GM15510 (cell line): ENCODE results near the gene HBP1.
A peak's percentile ranks its signal among the peaks of the same experiment; 100 is the strongest.

Source experiments
- POLR2A ChIP-seq: IDR thresholded peaks from 3 replicates; pipeline ENCODE4 v1.6.1; 2011; ENCODE audit warnings: borderline replicate concordance; ENCODE audit not compliant: insufficient read length; ENCODE audit errors: extremely low read depth

Gene HBP1

GRCh38 chr7:107150375-107151073 lies 18.3 kb upstream of the HBP1 start:
- TF ChIP-seq POLR2A, result no peak

DNA sequence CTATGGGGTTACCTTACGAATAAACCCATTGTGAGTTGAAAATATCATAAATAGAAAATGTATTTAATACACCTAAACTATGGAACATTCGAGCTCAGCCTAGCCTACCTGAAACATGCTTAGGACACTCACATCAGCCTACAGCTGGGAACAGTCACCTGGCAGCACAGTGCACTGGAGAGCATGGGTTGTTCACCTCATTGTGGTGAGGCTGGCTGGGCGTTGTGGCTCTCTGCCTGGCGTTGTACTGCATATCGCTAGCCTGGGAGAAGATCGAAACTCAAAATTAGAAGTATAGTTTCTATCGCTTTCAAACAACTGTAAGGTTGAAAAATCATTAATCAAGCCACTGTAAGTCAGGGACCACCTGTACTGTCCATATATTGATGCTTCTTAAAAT lies 17.3 kb upstream of the HBP1 start:
- TF ChIP-seq POLR2A, result no peak

DNA sequence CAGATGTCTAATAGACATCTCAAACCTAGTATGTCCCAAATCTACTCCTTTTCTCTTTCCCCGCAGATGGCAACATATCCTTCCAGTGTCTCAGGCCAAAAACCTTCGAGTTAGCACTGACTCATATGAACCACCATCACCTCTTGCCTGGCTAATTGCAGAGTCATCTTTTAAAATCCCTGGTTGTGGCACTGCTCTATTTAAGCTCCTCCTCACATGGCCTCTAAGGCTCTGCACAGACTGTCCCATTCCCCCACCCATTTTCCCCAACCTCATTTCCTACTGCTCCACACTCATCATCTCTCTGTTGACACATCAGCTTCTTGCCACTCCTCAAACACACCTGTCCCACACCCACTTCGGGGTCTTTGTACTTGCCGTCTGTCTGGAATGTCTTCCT lies 16.8 kb upstream of the HBP1 start:
- no peak for TF ChIP-seq POLR2A

- no peak for TF ChIP-seq POLR2A
These were observed 14.0 kb upstream of the HBP1 start for GRCh38 chr7:107154826-107155225.

GRCh38 chr7:107157091-107157490 lies 11.7 kb upstream of the HBP1 start:
- no peak for TF ChIP-seq POLR2A

- TF ChIP-seq POLR2A, result no peak
These were observed 10.8 kb upstream of the HBP1 start for GRCh38 chr7:107158028-107158427.

- no peak for TF ChIP-seq POLR2A
These were observed 8.4 kb upstream of the HBP1 start for GRCh38 chr7:107160389-107160788.

DNA sequence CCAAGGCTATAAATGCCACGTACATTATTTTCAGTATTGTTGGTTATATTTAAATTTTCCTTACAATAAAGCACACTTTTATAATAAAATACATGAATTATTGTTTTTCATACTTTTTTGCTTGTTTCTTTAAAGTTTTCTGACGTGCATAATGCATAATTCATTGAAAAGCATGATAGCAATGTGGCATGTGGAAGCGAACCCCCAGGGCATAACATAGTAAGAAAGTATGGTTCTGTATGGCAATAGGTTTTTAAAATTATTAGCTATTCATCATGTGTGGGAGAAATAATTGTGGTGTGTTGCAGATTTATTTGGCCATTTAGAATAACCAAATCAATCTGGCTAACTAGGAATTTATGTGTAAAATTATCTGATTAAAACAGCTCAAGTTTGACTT lies 7.4 kb upstream of the HBP1 start:
- TF ChIP-seq POLR2A, result no peak

DNA sequence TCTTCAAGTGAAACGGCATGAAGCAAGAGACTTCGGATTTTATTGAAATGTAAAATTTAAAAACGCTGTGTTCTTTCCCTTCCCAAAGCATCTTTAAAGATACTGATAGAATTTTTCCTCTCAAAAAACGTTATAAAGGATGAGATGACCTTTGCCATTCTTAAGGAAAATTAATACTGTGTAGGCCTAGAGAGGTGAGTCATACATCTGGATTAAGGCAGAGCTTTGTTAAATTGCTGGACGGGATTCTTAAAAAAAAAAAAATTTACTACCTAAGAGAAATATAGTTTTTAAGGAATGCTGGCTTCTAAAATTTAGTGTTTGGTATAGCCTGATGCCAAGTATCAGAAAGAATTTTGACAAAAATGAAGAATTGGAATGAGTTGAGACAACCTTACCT lies 6.3 kb upstream of the HBP1 start:
- no peak for TF ChIP-seq POLR2A

GRCh38 chr7:107164092-107164491 lies 4.7 kb upstream of the HBP1 start:
- TF ChIP-seq POLR2A, result no peak

- TF ChIP-seq POLR2A, result no peak
These were observed 3.5 kb upstream of the HBP1 start for GRCh38 chr7:107165341-107165740.

- no peak for TF ChIP-seq POLR2A
These were observed 1.9 kb upstream of the HBP1 start for GRCh38 chr7:107166736-107167426.

DNA sequence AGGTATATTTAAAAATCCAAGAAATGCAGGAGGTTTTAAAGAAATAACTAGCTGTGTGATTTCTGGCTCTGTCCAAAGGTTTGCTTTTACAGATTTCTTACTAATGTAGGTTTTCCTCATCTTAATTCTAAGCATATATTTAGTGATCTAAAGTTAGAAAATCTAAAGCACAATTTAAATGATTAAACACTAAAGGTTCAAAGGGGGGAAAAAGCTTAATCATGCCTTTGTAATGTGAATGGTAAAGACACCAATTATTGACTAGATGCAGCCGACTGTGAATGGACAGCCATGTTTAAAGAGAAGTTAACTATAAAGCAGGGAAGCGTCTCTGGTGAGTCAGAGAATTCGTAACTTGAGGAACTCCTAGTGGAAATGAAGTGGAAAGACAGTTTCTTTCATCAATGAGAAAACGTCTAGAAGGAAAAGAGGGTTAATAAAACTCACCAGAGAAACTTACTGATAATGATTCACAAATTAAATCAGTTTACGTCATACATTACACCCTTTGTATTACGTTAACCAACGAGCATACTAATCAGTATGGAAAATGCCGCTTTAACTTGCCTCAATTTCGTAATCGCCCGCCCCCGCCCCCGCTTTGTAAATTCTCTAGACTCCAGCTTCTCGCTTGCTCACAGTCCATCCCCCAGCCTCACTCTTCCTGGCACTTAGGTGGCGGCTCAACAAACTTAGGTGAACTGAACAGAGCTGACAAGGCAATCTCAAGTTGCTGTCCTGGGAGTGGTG lies 1.1 kb upstream of the HBP1 start:
- no peak for TF ChIP-seq POLR2A

DNA sequence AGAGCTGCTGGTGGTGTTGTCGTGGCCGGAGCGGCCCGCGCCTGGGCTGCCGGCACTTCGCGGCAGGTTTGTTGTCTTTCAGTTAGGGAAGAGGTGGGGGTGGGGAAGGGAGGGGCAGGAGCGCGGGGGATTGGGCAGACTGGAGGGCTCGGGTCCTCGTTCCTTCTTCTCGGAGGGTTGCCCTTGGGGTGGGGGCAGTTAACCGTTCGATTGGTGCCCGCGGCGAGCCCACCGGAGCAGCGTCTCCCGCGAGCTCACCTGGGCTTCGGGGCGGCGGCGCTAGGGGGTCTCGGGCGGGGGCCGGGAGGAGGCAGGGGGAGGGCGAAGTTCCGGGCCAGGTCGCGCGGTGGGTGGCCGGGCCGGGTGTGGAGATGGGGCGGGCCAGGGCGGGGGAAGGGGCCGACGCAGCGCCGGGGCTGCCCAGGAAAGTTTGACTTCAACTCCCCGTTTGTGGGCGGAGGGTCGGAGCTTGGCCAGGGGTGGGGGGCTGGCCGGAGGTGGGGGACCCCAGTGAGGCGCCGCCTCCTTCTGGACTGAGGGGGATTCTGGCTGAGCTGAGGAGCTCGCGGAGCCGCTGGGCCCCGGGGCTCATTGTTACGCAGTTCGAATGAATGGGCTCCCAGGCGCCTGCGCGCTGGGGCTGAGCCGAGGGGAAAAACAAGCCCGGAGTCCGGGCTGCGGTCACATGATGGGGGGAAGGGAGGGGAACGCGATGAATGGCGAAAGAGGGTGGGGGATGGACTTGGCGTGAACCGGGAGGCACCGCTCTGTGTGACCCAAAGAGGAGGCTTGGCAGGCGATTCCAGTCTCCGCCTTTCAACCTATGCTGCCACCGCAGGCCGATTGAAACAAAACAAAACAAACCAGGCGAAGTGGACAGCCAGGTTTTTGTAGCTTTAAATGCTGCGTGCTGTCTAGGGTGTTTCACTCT lies 582 bp downstream of the HBP1 start:
- TF ChIP-seq POLR2A, result peak; percentile 45
